Naive thymus-derived CD8-positive, alpha-beta T cell (primary cell): ENCODE data around the gene RPL34. TPM values are rescaled to one million over a fixed set of nuclear protein-coding genes. Genes with fewer than 3 reads are reported as not detected.
A peak's percentile ranks its signal among the peaks of the same experiment; 100 is the strongest.

Source experiments
- ATAC-seq, 2 donors: fragments of 150-1000 bp; cut with Tn5 transposase in 1 of 2; sonication (Bioruptor Pico), chemical (Tn5 transposase) in 1 of 2; 1 replicate in 1 of 2; 2 replicates in 1 of 2; pipeline ENCODE4 v1.10.0; 2021; ENCODE audit warnings: mild to moderate bottlenecking in 2 of 2, moderate library complexity in 2 of 2
- POLR2A ChIA-PET: fragments of 350-600 bp; sonication (Branson Sonifier 250); formaldehyde crosslinking; loops from one replicate; lab custom pipeline; 2021; ENCODE audit warnings: antibody characterized with exemption; lab: Charles Lee
- DNase-seq, 10 donors: peaks; one replicate each; pipeline versions ENCODE4 v3.0.0 to v3.0.0-alpha.2; 2020 to 2022
- H3K27ac Mint-ChIP-seq, 10 donors: one replicate each; pipeline ENCODE4 v1.8.0; 2020 to 2022; ENCODE audit warnings: mild to moderate bottlenecking in 10 of 10, mixed read lengths in 10 of 10, moderate library complexity in 4 of 10, inconsistent platforms in 1 of 10
- H3K27me3 Mint-ChIP-seq, 5 donors: one replicate each; pipeline ENCODE4 v1.8.0; 2021 to 2022; ENCODE audit warnings: mixed read lengths in 5 of 5
- H3K36me3 Mint-ChIP-seq, 3 donors: one replicate each; pipeline ENCODE4 v1.8.0; 2020 to 2022; ENCODE audit warnings: mixed read lengths in 3 of 3, mild to moderate bottlenecking in 2 of 3, inconsistent platforms in 1 of 3
- H3K4me1 Mint-ChIP-seq, 4 donors: one replicate each; pipeline ENCODE4 v1.8.0; 2021 to 2022; ENCODE audit warnings: mixed read lengths in 4 of 4
- H3K4me3 Mint-ChIP-seq, 10 donors: one replicate each; pipeline ENCODE4 v1.8.0; 2020 to 2022; ENCODE audit warnings: mild to moderate bottlenecking in 10 of 10, mixed read lengths in 10 of 10, moderate library complexity in 6 of 10, inconsistent platforms in 1 of 10
- H3K9me3 Mint-ChIP-seq, 9 donors: one replicate each; pipeline ENCODE4 v1.8.0; 2020 to 2022; ENCODE audit warnings: mixed read lengths in 9 of 9, mild to moderate bottlenecking in 3 of 9, inconsistent platforms in 1 of 9, moderate library complexity in 1 of 9
- polyA plus RNA-seq, 3 donors: library from polyadenylated mRNA; unstranded; fragments of 300-500 nt; fragmentation: Illumina TruSeq; gene quantifications; one replicate each; pipeline ENCODE4 v1.2.3, GENCODE V29; 2021
- total RNA-seq, 8 experiments: library from RNA in 2 of 8; stranded (reverse) in 2 of 8; gene quantifications; one replicate each; pipeline ENCODE4 v1.2.3 and lab custom pipeline; 2021 to 2026

Gene RPL34
- total and polyA plus RNA-seq, 5 experiments from 2014 or later = 3,039 to 5,901 (median 5,254) TPM

DNA sequence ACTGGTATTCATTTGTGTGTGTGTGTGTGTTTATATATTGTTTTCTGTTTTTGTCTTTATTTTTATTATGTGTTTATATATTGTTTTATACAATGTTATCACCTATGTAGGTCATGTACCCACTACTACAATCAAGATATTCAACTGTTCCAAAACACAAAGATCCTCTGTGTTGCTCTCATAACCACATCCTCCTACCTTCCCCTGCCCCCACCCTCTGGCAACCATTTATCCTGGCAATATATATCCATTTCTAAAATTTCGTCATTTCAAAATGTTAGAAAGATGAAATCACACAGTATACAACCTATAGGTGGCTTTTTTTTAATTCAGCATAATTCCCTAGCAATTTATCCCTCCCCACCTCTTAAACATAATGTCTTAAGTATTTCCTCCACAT lies 18.8 kb upstream of the RPL34 start:
- peaks cover 0 to 3% (median 0%) of the 10 kb centered on the region in 9 donors for H3K9me3 Mint-ChIP-seq
- peak overlapping the region in 9 of 10 donors; percentile 39 to 90 (median 60) for H3K27ac Mint-ChIP-seq
- H3K27me3 Mint-ChIP-seq = no peaks in the 10 kb centered on the region
- peaks cover 4 to 26% (median 18%) of the 10 kb centered on the region in 4 donors for H3K4me1 Mint-ChIP-seq
- ATAC-seq (peak; percentile 76 to 89), DNase-seq (peak in 3 of 10 donors; percentile 48 to 67 (median 51))
- peak overlapping the region in 8 of 10 donors; percentile 5 to 63 (median 36) for H3K4me3 Mint-ChIP-seq
- peaks cover 7 to 13% (median 8%) of the 10 kb centered on the region in 3 donors for H3K36me3 Mint-ChIP-seq
- POLR2A ChIA-PET = interaction anchor here (1.9 kb wide), 1 partner anchor 18 kb away, joined by 11 read pairs; the partner anchor contains the start of gene RPL34

DNA sequence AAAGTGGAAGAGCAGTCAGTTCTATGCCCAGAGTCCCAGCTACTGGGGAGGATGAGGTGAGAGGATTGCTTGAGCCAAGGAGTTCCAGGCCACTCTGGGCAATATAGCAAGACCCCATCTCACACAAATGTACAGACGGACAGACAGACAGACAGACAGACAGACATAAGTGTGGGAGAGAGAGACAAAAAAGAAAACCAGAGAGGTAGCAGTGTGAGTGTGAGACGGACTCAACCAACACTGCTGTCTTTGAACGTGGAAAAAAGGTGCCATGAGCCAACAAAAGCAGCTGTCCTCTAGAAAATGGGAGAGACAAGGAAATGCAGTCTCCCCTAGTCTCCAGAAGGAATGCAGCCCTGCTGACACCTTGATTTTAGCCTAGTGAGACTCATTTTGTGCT lies 18.2 kb upstream of the RPL34 start:
- POLR2A ChIA-PET = interaction anchor here (1.9 kb wide), 1 partner anchor 18 kb away, joined by 11 read pairs; the partner anchor contains the start of gene RPL34
- Mint-ChIP-seq H3K36me3 (peaks cover 11 to 17% (median 13%) of the 10 kb centered on the region in 3 donors), H3K4me3 (peak overlapping the region in 4 of 10 donors; percentile 17 to 53 (median 32)), H3K27ac (peak overlapping the region in 8 of 10 donors; percentile 20 to 89 (median 74)), H3K27me3 (no peaks in the 10 kb centered on the region), H3K4me1 (peaks cover 4 to 26% (median 18%) of the 10 kb centered on the region in 4 donors), H3K9me3 (peaks cover 0 to 8% (median 0%) of the 10 kb centered on the region in 9 donors)
- ATAC-seq = no peak
- DNase-seq = no peak

DNA sequence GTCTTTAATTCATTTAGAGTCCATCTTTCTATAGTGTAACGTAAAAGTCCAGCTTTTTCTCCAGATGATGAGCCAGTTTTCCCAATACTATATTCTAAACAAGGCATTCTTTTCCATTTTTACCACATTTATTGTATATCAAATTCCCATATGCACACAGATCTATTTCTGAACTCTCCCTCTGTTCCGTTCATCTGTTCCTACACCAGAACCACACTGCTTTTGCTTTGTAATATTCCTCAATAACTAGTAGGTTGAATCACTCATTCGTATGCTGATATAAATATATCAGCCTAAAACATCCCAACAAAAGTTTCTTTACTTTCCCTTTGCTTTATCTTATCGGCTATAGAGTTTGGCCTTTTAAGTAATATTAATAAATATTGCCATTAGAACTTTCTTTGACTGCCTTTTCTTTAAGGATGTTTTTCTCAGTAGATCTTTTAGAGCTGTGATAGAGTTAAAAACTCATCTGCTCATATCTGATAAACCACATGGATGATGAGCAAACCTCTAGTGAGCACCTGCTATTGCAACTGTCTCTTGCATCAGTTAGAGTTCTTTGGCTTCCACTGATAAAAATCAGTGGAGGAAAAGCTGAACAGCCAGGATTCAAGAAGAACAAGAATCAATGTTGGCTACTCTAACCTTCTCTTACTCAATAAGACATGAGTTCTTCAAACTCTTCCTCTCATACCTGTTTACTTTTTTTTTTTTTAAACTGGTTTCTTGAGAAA lies 13.1 kb upstream of the RPL34 start:
- no peak overlapping the region for H3K27ac Mint-ChIP-seq
- H3K36me3 Mint-ChIP-seq = peaks cover 18 to 30% (median 24%) of the 10 kb centered on the region in 3 donors
- H3K9me3 Mint-ChIP-seq = peaks cover 0 to 9% (median 0%) of the 10 kb centered on the region in 9 donors
- DNase-seq (no peak), ATAC-seq (no peak)
- POLR2A ChIA-PET = interaction anchor here (0.8 to 1.4 kb wide), 2 partner anchors 12 to 13 kb away, joined by 3 to 7 read pairs; partner anchors contain the start of gene RPL34
- H3K27me3 Mint-ChIP-seq = no peaks in the 10 kb centered on the region
- H3K4me1 Mint-ChIP-seq = peaks cover 6 to 18% (median 9%) of the 10 kb centered on the region in 4 donors
- no peak overlapping the region for H3K4me3 Mint-ChIP-seq

DNA sequence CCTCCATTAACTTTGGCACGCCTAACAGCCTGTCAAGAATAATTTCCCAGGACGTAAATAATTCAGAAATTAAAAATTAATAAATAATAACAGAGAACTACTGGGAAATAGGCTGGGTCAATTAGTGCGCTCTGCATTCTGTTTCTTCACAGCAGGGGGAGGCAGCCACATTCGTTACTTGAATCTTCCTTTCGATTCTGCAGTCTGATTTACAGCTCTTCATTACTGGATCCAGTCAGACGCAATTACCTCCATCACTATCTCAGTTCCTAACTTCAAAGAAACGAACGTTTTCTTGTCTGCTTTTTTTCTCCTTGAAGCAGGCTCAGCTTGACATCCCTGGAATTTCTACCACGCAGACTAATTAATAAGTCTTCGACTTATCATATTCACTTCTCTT lies 9.0 kb upstream of the RPL34 start:
- peaks cover 20 to 39% (median 36%) of the 10 kb centered on the region in 3 donors for H3K36me3 Mint-ChIP-seq
- DNase-seq (no peak), ATAC-seq (no peak)
- POLR2A ChIA-PET = no interaction called here
- H3K4me3 Mint-ChIP-seq = peak overlapping the region in 7 of 10 donors; percentile 20 to 71 (median 31)
- H3K9me3 Mint-ChIP-seq = peaks cover 0 to 17% (median 5%) of the 10 kb centered on the region in 9 donors
- H3K4me1 Mint-ChIP-seq = peaks cover 7 to 24% (median 12%) of the 10 kb centered on the region in 4 donors
- H3K27ac Mint-ChIP-seq = peak overlapping the region in 3 of 10 donors; percentile 2 to 61 (median 60)
- H3K27me3 Mint-ChIP-seq = no peaks in the 10 kb centered on the region

DNA sequence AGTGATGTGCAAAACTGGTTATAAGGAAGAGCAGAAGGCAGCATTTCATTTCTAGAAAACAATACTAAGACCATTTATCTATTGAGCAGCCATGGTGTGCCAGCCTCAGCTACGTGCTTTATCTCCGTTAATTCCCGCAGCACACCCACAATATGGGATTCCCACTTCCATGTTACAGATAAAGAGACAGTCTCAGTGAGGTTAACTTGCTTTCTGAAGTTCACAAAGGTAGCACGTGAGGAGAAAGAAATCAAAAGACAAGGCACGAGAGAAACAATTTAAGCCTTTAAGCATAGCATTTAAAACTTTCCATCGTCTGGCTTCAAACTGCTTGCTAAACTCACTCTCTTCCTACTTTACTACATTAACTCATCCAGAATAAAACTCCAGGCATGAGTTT lies 8.0 kb upstream of the RPL34 start:
- H3K36me3 Mint-ChIP-seq = peaks cover 16 to 39% (median 38%) of the 10 kb centered on the region in 3 donors
- no peaks in the 10 kb centered on the region for H3K27me3 Mint-ChIP-seq
- POLR2A ChIA-PET = no interaction called here
- peak overlapping the region in 7 of 10 donors; percentile 16 to 74 (median 56) for H3K4me3 Mint-ChIP-seq
- peaks cover 0 to 11% (median 3%) of the 10 kb centered on the region in 9 donors for H3K9me3 Mint-ChIP-seq
- H3K27ac Mint-ChIP-seq = peak overlapping the region in 5 of 10 donors; percentile 52 to 79 (median 68)
- H3K4me1 Mint-ChIP-seq = peaks cover 7 to 31% (median 13%) of the 10 kb centered on the region in 4 donors
- DNase-seq (no peak), ATAC-seq (no peak)

DNA sequence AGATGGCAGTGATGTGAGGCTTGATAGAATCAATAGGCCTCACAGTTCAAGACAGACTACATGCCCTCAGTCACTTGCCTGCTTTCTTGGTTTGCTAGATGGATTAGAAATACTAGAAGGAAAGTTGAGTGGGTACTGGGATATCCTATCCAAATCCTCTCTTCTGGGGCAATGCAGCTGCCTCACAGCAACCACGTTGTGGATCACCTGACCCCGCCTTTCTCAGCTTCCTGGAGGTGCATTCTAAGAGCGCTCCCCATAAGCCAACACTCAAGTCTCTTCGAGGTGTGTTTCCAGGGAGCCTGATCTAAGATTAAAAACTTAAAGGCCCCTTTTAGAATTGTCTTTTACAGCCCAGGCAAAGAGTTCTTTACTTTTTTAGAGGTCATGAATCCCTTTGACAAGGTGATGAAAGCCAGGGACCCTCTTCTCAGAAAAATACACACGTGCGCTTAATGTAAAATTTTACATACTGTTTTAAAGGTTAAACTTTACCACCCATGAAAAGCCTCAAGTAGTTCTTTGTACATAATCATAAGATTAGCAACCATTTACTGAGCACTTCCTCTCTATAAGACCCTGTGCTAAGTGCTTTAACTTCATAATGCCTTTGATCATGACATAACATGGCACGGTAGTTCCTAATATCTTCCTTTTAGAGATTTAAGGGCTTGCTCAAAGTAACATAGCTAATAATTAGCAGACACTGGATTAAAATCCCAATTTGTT lies 840 bp upstream of the RPL34 start:
- DNase-seq = peak in 9 of 10 donors; percentile 12 to 69 (median 28)

DNA sequence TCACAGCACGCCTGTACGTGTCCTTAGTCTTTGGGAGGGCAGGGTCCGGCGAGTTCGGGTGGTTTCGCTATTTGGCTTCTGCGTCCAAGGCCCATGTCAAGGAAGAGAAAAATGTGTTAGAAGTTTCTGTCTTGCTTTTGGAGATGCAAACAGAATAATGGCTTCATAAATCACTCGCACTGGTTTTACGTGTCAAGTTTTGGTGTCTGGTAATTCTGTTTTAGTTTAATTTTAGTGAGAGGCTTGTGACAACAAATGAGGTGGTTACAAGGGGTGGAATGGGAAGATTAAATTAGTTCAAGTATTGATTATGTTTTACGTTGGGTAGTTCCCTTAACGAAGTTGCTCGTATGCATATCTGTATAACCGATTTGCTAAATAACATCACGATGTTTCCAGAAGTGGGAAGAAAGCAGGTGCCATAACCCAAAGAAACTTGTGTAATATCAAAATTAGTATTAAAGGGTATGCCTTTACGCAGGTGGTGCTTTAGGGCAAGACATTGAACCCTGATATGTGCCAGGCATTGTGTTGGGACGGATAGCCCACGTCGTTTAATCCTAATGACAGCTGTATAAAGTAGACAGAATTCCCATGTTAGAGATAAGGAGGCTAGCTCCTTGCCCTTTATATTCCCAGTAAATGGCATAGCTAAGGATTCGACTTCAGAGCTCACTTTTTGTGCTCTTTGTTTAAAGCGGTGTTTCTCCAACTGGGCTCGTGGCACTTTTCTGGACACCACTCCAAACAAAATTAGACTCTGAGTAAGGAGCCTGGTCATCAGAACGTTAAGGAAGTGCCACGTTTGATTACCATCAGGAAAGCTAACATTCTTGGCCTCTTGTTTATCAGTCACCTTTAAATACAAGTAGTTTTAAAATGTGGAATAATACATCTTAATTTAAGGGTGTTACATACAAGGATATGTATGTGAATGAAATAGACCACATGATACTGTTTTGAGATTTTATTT lies 843 bp downstream of the RPL34 start:
- H3K36me3 Mint-ChIP-seq = peaks cover 11 to 67% (median 23%) of the 10 kb centered on the region in 3 donors
- no peaks in the 10 kb centered on the region for H3K27me3 Mint-ChIP-seq
- DNase-seq (peak in 1 of 10 donors; percentile 21), ATAC-seq (no peak)
- H3K9me3 Mint-ChIP-seq = peaks cover 0 to 2% (median 0%) of the 10 kb centered on the region in 9 donors
- peak overlapping the region; percentile 89 to 98 (median 95) for H3K4me3 Mint-ChIP-seq
- peak overlapping the region; percentile 93 to 99 (median 98) for H3K27ac Mint-ChIP-seq
- H3K4me1 Mint-ChIP-seq = peaks cover 33 to 67% (median 58%) of the 10 kb centered on the region in 4 donors
- POLR2A ChIA-PET = interaction anchor here (0.9 to 2.4 kb wide), 6 partner anchors 14 to 901 kb away, joined by 3 to 11 read pairs (median 6); partner anchors contain the start of gene PAPSS1

More for the DNA sequence above, 840 bp upstream of the RPL34 start:
- H3K27me3 Mint-ChIP-seq = no peaks in the 10 kb centered on the region
- POLR2A ChIA-PET = interaction anchor here (0.6 to 2.4 kb wide), 12 partner anchors 8 to 1063 kb away, joined by 3 to 13 read pairs (median 6); partner anchors contain the start of genes OSTC and PAPSS1
- peak overlapping the region; percentile 89 to 98 (median 95) for H3K4me3 Mint-ChIP-seq
- peaks cover 16 to 61% (median 32%) of the 10 kb centered on the region in 3 donors for H3K36me3 Mint-ChIP-seq
- peaks cover 33 to 62% (median 53%) of the 10 kb centered on the region in 4 donors for H3K4me1 Mint-ChIP-seq
- H3K9me3 Mint-ChIP-seq = peaks cover 0 to 11% (median 3%) of the 10 kb centered on the region in 9 donors
- peak; percentile 51 for ATAC-seq
- H3K27ac Mint-ChIP-seq = peak overlapping the region; percentile 93 to 99 (median 98)

DNA sequence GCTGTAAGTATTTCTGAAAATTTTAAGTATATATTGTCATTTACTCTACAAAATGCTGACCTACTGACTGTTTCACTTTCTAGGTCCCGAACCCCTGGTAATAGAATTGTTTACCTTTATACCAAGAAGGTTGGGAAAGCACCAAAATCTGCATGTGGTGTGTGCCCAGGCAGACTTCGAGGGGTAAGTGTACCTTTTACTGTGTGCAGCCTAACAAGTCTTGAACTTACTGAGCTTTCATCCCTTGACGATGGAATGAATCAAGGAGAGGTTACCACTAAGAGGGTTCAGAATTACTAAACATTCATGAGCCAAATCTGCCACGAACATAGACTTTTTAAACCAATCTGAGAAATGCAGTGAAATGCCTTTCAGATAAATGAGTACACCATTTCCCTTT lies 1.6 kb downstream of the RPL34 start:
- DNase-seq = no peak
- Mint-ChIP-seq H3K4me3 (peak overlapping the region in 7 of 10 donors; percentile 7 to 97 (median 35)), H3K4me1 (peaks cover 33 to 63% (median 57%) of the 10 kb centered on the region in 4 donors), H3K36me3 (peaks cover 8 to 67% (median 14%) of the 10 kb centered on the region in 3 donors), H3K27ac (peak overlapping the region in 8 of 10 donors; percentile 29 to 99 (median 58)), H3K27me3 (no peaks in the 10 kb centered on the region), H3K9me3 (no peaks in the 10 kb centered on the region)
- POLR2A ChIA-PET = no interaction called here
- no peak for ATAC-seq

DNA sequence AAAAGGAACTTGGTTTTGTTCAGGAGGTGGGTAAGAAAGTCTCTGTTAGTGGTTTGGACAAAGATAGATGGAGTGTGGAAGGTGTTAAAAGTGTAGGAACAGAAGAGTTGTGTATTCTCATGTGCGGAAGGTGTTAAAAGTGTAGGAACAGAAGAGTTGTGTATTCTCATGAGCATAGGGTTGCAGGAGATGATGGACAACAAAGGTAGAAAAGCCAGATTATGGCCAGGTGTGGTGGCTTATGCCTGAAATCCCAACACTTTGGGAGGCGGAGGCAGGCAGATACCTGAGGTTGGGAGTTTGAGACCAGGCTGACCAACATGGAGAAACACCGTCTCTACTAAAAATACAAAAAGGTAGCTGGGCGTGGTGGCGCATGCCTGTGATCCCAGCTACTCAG lies 2.5 kb downstream of the RPL34 start:
- Mint-ChIP-seq H3K36me3 (peaks cover 8 to 66% (median 13%) of the 10 kb centered on the region in 3 donors), H3K4me3 (peak overlapping the region in 9 of 10 donors; percentile 4 to 66 (median 39)), H3K4me1 (peaks cover 31 to 63% (median 54%) of the 10 kb centered on the region in 4 donors), H3K9me3 (no peaks in the 10 kb centered on the region), H3K27ac (peak overlapping the region in 9 of 10 donors; percentile 2 to 99 (median 69)), H3K27me3 (no peaks in the 10 kb centered on the region)
- POLR2A ChIA-PET = no interaction called here
- ATAC-seq (no peak), DNase-seq (no peak)

DNA sequence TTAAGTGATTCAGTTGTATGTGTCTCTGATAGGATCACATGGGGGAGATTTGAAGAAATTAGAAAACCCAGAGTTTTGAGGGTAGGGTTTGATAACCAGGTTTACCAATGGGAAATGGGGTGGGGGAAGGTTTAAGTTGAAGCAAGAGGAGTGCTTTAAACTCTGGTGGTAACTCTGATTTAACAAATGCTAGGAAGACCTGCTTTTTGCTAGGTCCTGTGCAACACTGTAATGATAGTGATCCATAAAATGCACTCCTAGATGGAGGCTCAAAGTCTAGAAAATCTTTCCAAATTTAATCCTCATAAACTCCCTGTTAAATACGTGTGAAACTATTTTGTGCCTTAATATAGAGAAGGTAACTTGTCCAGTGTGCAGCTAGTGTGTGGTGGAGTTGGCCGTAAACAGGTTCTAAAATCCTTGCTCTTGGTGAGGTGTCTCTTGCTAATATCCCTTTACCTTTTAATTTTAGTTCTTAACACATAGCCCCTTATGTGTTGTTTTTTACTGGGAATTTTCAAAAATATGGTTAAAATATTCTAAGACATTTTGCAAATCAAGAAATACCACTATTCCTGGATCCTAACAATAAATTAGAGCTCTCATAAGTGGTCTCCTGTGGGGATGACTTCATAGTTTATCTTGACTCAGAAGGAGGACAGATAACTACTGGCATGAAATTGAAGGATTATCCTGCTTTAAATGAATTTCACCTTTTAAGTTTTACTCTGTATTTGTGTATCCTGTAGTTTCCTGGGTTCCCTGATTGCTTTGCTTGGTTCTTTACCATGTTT lies 4.1 kb downstream of the RPL34 start:
- Mint-ChIP-seq H3K9me3 (no peaks in the 10 kb centered on the region), H3K4me3 (peak overlapping the region in 3 of 10 donors; percentile 16 to 44 (median 34)), H3K27me3 (no peaks in the 10 kb centered on the region), H3K27ac (peak overlapping the region in 6 of 10 donors; percentile 4 to 95 (median 63)), H3K4me1 (peaks cover 23 to 54% (median 46%) of the 10 kb centered on the region in 4 donors), H3K36me3 (peaks cover 8 to 78% (median 13%) of the 10 kb centered on the region in 3 donors)
- POLR2A ChIA-PET = no interaction called here
- no peak for DNase-seq
- no peak for ATAC-seq
